Activated CD4-positive, CD25-positive, alpha-beta regulatory T cell treated with anti-CD3 and anti-CD28 coated beads, Interleukin-2, amount 50 U/mL, for 24 hours (primary cell): ENCODE results near the gene POLR3A.

Experiments used
- ATAC-seq, 2 donors: fragments of 150-1000 bp; cut with Tn5 transposase; one replicate each; pipeline ENCODE4 v1.10.0; 2021; ENCODE audit warnings: mild to moderate bottlenecking in 1 of 2, moderate library complexity in 1 of 2

POLR3A gene

GRCh38 chr10:77940225-77940624 is 89.1 kb downstream of the POLR3A start:
- no peak for ATAC-seq

DNA sequence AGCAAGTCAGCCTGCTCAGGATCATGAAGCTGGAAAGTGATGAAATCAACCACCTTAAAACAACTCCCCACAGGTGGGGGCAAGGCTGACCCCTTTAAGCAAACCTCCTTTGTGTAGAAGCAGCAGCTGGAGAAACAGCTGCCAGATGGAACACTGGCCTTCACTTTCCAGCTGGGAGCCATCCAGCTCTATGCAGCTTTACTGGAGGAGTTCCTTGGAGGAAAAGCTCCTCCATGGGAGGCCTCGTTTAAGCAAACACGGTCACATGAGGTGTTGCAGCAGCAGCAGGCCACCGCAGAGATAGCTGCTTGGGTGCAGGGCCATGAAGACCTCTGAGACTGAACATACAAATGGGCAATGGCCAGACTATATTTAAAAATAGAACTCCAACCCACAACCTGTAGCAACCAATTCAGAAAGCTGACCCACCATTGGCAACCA is 89.7 kb downstream of the POLR3A start:
- ATAC-seq: no peak

DNA sequence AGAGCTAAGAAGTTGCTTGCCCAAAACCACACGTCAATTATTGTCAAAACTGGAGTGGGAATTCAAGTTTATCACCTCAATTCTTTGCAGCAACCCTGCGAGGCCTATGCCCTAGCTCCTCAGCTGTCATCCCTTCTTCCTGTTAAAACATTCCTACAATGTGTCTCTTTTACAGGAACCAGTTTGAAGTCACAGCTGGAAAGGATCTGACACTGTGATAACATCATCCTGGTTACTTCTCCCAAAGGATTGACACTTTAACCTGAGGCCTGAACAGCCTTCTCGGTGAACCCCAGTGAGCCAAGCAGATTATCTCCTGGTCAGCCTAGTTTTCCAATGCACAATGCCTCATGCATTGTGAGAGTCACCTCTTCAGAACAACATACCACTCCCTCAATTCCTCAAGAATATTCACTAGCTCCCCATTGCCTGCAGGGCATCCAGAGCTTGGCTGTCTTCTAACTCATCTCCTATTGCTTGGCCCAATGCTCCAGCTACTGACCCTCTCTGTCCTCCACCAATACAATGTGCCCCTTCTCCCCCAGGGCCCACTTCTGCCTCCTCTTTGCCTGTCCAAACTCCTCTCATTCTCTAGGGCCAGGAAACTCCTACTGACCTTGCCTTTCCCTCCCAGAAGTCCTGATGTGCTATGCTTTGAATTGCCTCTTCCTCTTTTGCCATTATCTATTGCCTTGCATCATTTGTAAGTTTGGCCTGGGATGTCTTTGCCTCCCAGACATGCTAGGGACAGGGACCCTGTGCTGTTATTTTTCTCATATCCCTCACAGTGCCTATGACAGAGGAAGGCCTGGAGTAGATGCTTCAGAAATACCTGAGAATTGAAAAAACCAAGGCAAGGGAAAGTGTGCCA is 92.4 kb downstream of the POLR3A start:
- no peak for ATAC-seq

DNA sequence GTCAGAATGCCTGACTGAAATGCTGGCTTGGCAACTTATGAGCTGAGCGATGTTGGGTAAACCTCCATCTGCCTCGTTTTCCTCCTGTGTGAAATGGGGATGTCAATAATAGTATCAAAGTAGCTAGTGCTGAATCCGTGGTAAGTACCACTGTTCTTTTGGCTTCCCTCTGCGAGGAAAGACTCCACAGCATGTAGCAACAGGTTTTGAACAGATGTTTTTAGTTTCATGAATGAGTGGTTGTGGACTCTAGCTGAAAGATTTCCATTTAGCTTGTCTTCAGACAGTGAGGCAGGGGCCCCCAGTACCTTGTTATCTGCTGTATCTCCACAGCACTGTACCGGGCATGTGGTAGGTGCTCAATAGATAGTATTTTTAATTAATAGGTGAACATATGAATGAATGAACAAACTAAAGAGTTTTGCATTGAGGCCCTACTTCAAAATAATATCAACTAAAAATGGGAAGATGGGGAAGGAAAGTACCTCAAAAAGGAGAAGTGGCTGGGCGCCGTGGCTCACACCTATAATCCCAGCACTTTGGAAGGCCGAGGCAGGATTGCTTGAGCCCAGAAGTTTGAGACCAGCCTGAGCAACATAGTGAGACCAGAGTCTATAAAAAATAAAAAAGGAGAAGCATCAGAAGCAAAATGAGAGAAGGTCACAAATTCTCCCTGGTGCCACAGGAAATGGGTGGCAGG is 97.1 kb downstream of the POLR3A start:
- ATAC-seq: no peak

- no peak for ATAC-seq
Measured at GRCh38 chr10:77927402-77928246, 101.7 kb downstream of the POLR3A start.

- ATAC-seq: peak in 1 of 2 donors; percentile 44
Measured at GRCh38 chr10:77926566-77927401, 102.5 kb downstream of the POLR3A start, which contains the start of gene DLG5. TSS of gene DLG5 (minus strand) at chr10:77926755. CDS start at chr10:77926520, 235 bp downstream.

DNA sequence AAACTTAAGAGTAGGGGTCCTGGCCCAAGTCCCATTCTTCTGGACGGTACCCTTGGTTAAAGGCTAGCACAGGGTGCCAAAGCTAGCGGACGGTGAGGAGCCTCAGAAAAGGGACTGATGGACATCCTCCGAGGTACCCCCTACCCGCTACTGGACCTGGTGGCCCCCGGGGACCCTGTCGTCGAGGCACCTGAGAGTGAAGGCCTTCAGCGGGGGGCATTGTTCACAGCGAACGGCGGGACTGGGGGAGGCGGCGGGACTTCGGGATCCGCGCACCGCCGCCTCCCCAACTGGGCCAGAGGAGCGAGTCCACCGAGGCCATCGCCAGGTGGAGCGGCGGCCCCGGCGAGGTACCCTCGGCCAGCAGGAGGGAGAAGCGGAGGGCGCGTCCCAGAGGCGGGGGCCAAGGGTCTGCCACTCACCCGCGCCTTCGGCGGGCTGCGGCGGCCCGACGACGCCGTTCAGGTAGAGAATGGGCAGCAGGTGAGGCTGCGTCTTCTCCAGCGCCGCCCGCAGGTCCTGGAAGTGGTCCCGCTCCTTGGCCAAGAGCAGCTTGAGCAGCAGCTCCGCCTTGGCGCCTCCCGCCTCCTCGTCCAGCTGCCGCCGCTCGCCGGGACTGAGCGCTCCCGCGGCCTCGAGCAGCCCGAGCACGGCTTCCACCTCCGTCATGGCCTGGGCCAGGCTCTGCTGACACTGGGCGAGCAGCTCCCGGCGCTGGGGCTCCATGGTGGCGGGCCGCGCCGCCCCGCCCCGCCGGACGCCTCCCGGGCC is 103.3 kb downstream of the POLR3A start:
- peak; percentile 50 to 57 for ATAC-seq

DNA sequence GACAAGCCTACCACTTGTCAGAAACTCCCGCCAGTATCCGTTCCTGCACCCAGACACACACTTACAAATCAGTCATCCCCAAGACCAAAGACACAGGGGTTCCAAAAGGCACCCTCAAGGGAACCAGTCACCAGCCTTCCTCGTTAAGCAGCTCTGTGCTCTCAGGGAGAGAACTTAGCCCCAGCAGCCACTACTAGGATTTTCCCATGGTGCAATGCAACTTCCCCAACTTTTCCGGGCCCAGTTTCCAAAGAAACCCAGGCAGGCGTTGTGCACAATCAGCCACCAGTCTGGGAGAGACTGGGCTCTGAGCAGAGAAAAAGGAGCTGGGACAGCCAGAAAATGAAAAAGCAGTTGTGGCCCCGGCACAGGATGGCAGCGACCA is 103.9 kb downstream of the POLR3A start:
- ATAC-seq: no peak

DNA sequence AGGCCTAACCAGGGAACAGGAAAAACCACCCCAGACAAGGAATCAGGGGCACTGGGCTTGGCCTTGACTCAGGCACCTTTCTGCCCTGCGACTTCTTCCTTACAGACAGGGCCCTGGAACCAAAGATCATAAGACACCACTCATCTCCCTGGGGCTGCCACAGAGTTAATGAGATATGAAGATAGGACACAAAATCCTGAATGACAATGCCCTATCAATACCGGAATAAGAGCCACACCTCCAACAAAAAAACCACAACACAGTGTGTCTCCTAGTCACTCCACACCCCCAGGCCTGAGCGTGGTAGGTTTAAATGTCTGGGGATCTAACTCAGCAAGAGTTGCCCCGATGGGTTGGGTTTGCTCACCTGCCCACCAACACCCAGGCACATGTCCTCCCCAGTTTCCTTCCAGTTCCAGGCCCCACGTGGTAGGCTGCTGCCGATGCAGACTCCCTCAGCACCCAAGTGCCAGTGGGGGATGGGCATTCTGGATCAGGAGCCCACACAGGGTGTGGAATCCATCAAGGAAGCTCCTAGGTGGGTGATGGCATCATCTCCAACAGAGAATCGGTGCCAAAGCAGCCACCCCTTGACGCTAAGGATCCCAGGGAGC is 106.6 kb downstream of the POLR3A start:
- ATAC-seq: no peak

- ATAC-seq: no peak
Measured at GRCh38 chr10:77922055-77922454, 107.3 kb downstream of the POLR3A start.

DNA sequence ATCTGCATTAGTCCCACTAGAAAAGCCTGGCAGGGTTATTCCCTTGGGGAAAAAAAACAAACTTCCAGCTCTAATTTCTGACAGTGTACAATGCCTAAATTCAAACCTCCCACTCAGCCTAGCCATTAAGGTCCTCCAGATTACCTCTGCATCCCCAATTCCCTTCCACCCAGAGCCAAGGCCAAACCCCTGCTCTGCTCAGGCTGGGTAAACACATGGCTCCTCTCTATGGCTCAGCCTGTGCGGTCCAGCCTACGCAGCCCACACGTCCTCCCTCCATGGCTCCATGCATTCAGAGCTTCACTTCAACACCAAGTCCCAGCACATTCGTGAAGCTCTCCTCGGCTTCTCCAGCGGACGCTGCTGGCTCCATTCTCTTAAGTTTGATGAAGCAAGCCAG is 107.9 kb downstream of the POLR3A start:
- no peak for ATAC-seq

GRCh38 chr10:77920495-77920894 is 108.8 kb downstream of the POLR3A start:
- no peak for ATAC-seq

- no peak for ATAC-seq
Measured at GRCh38 chr10:77919713-77920108, 109.6 kb downstream of the POLR3A start.
